Measurements from ENCODE around the gene MYZAP. TPM values are rescaled to one million over a fixed set of nuclear protein-coding genes. Genes with fewer than 3 reads are reported as not detected.

MYZAP gene
- total RNA-seq, 1 experiment from 2014 or later: 6.0 TPM

DNA sequence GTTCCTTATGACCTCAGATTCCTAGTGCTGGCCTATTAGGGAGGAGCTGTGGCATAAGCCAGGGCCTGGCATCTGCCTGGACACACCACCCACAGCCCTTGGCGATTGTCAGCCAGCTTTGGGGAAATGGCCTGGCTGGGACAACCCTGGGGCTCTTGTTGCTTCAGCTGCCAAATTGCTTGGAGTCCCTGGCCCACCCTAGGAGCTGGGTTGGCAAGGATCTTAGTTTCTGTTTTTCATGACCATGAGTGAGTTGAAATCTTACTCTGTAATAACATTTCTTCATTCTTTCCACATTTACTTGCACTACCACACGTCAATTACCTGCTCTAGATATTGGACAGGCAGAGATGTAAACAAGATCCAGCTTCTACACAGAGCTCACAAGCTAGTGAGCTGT lies 1.9 kb upstream of the MYZAP start:
- CTCF ChIA-PET: no interaction called here
- ATAC-seq (no peak), DNase-seq (no peak)
- H3K4me1 ChIP-seq (ENCODE audit: insufficient read depth, low read length): peaks cover 22% of the 10 kb centered on the region
- no peak overlapping the region for H3K4me3 ChIP-seq (ENCODE audit: low read length)
- H3K9me3 ChIP-seq (ENCODE audit: low read length): no peaks in the 10 kb centered on the region
- H3F3A ChIP-seq (ENCODE audit: low read length, unreplicated experiment): no peaks in the 10 kb centered on the region
- POLR2A ChIA-PET (ENCODE audit: unreplicated experiment): no interaction called here
- H3K9me2 ChIP-seq (replicated peaks; ENCODE audit: low read length): no peaks in the 10 kb centered on the region
- H3K36me3 ChIP-seq (ENCODE audit: low read depth, low read length): no peaks in the 10 kb centered on the region
- no peak overlapping the region for H2AFZ ChIP-seq (ENCODE audit: low read length)
- H4K20me1 ChIP-seq (ENCODE audit: low read length): no peaks in the 10 kb centered on the region
- TF ChIP-seq EZH2 (IDR thresholded peaks at IDR 0.05; ENCODE audit: low read length, unreplicated experiment) (no peak), EZH2phosphoT487 (IDR thresholded peaks at IDR 0.05; ENCODE audit: borderline replicate concordance, low read length) (no peak)
- TF ChIP-seq, protein P1, sequence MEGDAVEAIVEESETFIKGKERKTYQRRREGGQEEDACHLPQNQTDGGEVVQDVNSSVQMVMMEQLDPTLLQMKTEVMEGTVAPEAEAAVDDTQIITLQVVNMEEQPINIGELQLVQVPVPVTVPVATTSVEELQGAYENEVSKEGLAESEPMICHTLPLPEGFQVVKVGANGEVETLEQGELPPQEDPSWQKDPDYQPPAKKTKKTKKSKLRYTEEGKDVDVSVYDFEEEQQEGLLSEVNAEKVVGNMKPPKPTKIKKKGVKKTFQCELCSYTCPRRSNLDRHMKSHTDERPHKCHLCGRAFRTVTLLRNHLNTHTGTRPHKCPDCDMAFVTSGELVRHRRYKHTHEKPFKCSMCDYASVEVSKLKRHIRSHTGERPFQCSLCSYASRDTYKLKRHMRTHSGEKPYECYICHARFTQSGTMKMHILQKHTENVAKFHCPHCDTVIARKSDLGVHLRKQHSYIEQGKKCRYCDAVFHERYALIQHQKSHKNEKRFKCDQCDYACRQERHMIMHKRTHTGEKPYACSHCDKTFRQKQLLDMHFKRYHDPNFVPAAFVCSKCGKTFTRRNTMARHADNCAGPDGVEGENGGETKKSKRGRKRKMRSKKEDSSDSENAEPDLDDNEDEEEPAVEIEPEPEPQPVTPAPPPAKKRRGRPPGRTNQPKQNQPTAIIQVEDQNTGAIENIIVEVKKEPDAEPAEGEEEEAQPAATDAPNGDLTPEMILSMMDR (conservative IDR thresholded peaks at IDR 0.05; ENCODE audit: low read depth, low read length): no peak
- H3K4me2 ChIP-seq (ENCODE audit: low read length): no peak overlapping the region
- H3K9ac ChIP-seq (ENCODE audit: low read length): no peak overlapping the region
- intact Hi-C loops (cut with micrococcal nuclease): no loop called here
- no peak overlapping the region for H3K27ac ChIP-seq (ENCODE audit: low read length)
- no TSS peak for BruUV-seq (replicated peaks)
- peaks cover 18% of the 10 kb centered on the region for H3K79me2 ChIP-seq (ENCODE audit: low read length)
- no peaks in the 10 kb centered on the region for H3K27me3 ChIP-seq (ENCODE audit: low read length)

DNA sequence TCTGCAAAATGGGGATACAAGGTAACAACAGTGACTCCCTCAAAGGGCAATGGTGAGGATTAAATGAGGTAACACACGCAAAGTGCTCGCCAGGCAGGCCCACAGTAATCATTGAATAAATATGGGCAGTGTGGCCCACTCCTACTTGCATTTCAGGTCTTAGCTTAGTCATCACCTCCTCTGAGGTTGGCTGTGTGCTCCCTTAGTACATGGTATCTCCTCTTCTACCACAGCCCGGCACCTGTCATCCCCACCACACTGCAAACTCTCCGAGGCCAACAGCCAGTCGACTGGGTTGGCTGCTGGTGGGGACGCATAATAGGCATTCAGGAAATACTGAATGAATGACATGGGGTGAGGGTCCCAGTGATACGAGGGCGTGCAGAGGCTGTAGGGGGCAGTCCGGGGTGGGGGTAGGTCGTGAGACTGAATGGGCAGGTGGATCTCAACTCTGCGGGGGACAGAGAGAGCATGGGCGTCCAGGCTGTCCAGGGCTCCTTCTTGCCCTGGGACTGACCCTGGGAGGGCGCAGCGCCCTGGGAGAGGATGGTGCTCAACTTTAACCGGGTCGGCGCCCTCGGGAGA lies 375 bp upstream of the MYZAP start:
- POLR2A ChIA-PET (ENCODE audit: unreplicated experiment): no interaction called here
- no peak for TF ChIP-seq EZH2phosphoT487 (IDR thresholded peaks at IDR 0.05; ENCODE audit: borderline replicate concordance, low read length)
- TF ChIP-seq EZH2 (IDR thresholded peaks at IDR 0.05; ENCODE audit: low read length, unreplicated experiment): no peak
- TF ChIP-seq, protein P1 (conservative IDR thresholded peaks at IDR 0.05; ENCODE audit: low read depth, low read length): no peak

DNA sequence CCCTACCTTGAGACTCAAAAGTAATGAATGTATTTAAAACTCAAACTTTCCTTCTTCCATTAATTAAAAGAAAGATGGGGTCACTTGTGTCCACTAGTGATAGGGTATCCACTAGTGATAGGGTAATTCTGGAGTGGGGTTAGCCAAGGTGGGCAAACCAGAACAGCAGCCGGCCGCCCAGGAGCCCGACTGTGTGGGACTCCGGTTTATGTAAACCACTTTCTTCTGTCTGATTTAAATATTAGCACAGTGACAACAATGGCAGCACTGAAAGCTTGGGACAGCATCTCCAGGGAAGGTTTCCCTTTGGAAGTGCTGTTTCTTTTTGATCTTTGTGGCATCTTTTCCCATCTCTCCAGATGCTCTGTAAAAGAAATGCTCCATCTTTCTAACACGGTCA lies 722 bp downstream of the MYZAP start:
- ATAC-seq (no peak), DNase-seq (no peak)
- BruUV-seq (replicated peaks): TSS peak; percentile 53
- Histone ChIP-seq H3K4me3 (ENCODE audit: low read length) (peak overlapping the region; percentile 77), H3K9ac (ENCODE audit: low read length) (peak overlapping the region; percentile 66), H3K27me3 (ENCODE audit: low read length) (no peaks in the 10 kb centered on the region), H3K36me3 (ENCODE audit: low read depth, low read length) (no peaks in the 10 kb centered on the region), H3K9me2 (replicated peaks; ENCODE audit: low read length) (no peaks in the 10 kb centered on the region), H4K20me1 (ENCODE audit: low read length) (no peaks in the 10 kb centered on the region), H3K9me3 (ENCODE audit: low read length) (no peaks in the 10 kb centered on the region), H3K4me2 (ENCODE audit: low read length) (peak overlapping the region; percentile 95), H3F3A (ENCODE audit: low read length, unreplicated experiment) (no peaks in the 10 kb centered on the region), H3K27ac (ENCODE audit: low read length) (no peak overlapping the region), H3K4me1 (ENCODE audit: insufficient read depth, low read length) (peaks cover 32% of the 10 kb centered on the region), H2AFZ (ENCODE audit: low read length) (peak overlapping the region; percentile 73), H3K79me2 (ENCODE audit: low read length) (peaks cover 29% of the 10 kb centered on the region)
- POLR2A ChIA-PET (ENCODE audit: unreplicated experiment): no interaction called here
- TF ChIP-seq EZH2 (IDR thresholded peaks at IDR 0.05; ENCODE audit: low read length, unreplicated experiment) (no peak), EZH2phosphoT487 (IDR thresholded peaks at IDR 0.05; ENCODE audit: borderline replicate concordance, low read length) (no peak)
- TF ChIP-seq, protein P1 (conservative IDR thresholded peaks at IDR 0.05; ENCODE audit: low read depth, low read length): no peak
- CTCF ChIA-PET: interaction anchor here (0.5 to 0.6 kb wide), 2 partner anchors 31 to 51 kb away, joined by 5 to 9 read pairs; no protein-coding TSS in a partner anchor
- intact Hi-C loops (cut with micrococcal nuclease): no loop called here

More for the DNA sequence above, 375 bp upstream of the MYZAP start:
- Histone ChIP-seq H4K20me1 (ENCODE audit: low read length) (no peaks in the 10 kb centered on the region), H3K9me2 (replicated peaks; ENCODE audit: low read length) (no peaks in the 10 kb centered on the region), H3K36me3 (ENCODE audit: low read depth, low read length) (no peaks in the 10 kb centered on the region), H3F3A (ENCODE audit: low read length, unreplicated experiment) (no peaks in the 10 kb centered on the region), H3K9ac (ENCODE audit: low read length) (peak overlapping the region; percentile 50), H3K4me1 (ENCODE audit: insufficient read depth, low read length) (peaks cover 25% of the 10 kb centered on the region), H2AFZ (ENCODE audit: low read length) (peak overlapping the region; percentile 56; the same call in 1 of the 2 replicates), H3K79me2 (ENCODE audit: low read length) (peaks cover 29% of the 10 kb centered on the region), H3K27me3 (ENCODE audit: low read length) (no peaks in the 10 kb centered on the region), H3K4me3 (ENCODE audit: low read length) (peak overlapping the region; percentile 77), H3K4me2 (ENCODE audit: low read length) (peak overlapping the region; percentile 98), H3K27ac (ENCODE audit: low read length) (peak overlapping the region; percentile 74), H3K9me3 (ENCODE audit: low read length) (no peaks in the 10 kb centered on the region)
- CTCF ChIA-PET: interaction anchor here (0.6 kb wide), 1 partner anchor 19 kb away, joined by 3 read pairs; no protein-coding TSS in a partner anchor
- BruUV-seq (replicated peaks): no TSS peak
- ATAC-seq: peak; percentile 60
- peak; percentile 72 for DNase-seq
- intact Hi-C loops (cut with micrococcal nuclease): no loop called here

Data from PC-3 (cell line).